Mammary epithelial cell (primary cell): ENCODE results near the gene LAMP2.

Experiments
- CTCF ChIP-seq, 2 donors: IDR thresholded peaks in 1 of 2; conservative IDR thresholded peaks in 1 of 2; 2 replicates each; pipeline ENCODE4 v1.5.1; 2011 to 2012; ENCODE audit warnings: inconsistent platforms in 2 of 2, low read length in 2 of 2, mild to moderate bottlenecking in 2 of 2, control low read depth in 1 of 2, low read depth in 1 of 2; ENCODE audit not compliant: insufficient read depth in 1 of 2; ENCODE audit errors: extremely low read depth in 1 of 2
- EZH2 ChIP-seq: IDR thresholded peaks from 2 replicates; pipeline ENCODE4 v1.6.1; 2012; ENCODE audit warnings: low read length, inconsistent platforms, borderline replicate concordance

- TF ChIP-seq CTCF (conservative IDR thresholded peaks at IDR 0.05 in 1 of 2, IDR thresholded peaks at IDR 0.05 in 1 of 2; ENCODE audit: extremely low read depth in 1 of 2, insufficient read depth in 1 of 2, low read depth in 1 of 2, low read length in 2 of 2): no peak
- no peak for TF ChIP-seq EZH2
Measured at GRCh38 chrX:120429776-120430540, 39.1 kb downstream of the LAMP2 start.
